WTC11 (cell line): ENCODE results near the gene STAT2. TPM values are rescaled to one million over a fixed set of nuclear protein-coding genes. Genes with fewer than 3 reads are reported as not detected.
A peak's percentile ranks its signal among the peaks of the same experiment; 100 is the strongest.

Source experiments
- ATAC-seq: fragments of 200-7000 bp; cut with Tn5 transposase; 2 replicates; pipeline ENCODE4 v1.10.0; 2021; ENCODE audit warnings: mild to moderate bottlenecking, moderate library complexity
- CTCF ChIA-PET: fragments of 300-600 bp; sonication (Branson Sonifier 250); formaldehyde crosslinking; loops from one replicate; lab custom pipeline; 2021; ENCODE audit warnings: antibody characterized with exemption; lab: Charles Lee
- POLR2A ChIA-PET: fragments of 350-600 bp; sonication (Branson Sonifier 250); formaldehyde crosslinking; loops from one replicate; lab custom pipeline; 2021; ENCODE audit warnings: antibody characterized with exemption; lab: Charles Lee
- DNase-seq: peaks from one replicate; pipeline ENCODE4 v3.0.0; 2021; ENCODE audit warnings: low spot score
- H3K27ac Mint-ChIP-seq: 2 replicates; pipeline ENCODE4 v1.8.0; 2021; ENCODE audit warnings: mixed read lengths
- H3K27me3 Mint-ChIP-seq: 2 replicates; pipeline ENCODE4 v1.8.0; 2021; ENCODE audit warnings: low read depth, mild to moderate bottlenecking, moderate library complexity, mixed read lengths
- H3K36me3 Mint-ChIP-seq: 2 replicates; pipeline ENCODE4 v1.8.0; 2021; ENCODE audit warnings: mixed read lengths
- H3K4me1 Mint-ChIP-seq: 2 replicates; pipeline ENCODE4 v1.8.0; 2022; ENCODE audit warnings: mixed read lengths
- H3K4me3 Mint-ChIP-seq: 2 replicates; pipeline ENCODE4 v1.8.0; 2021; ENCODE audit warnings: mild to moderate bottlenecking, moderate library complexity, mixed read lengths
- H3K9me3 Mint-ChIP-seq: 2 replicates; pipeline ENCODE4 v1.8.0; 2021; ENCODE audit warnings: mixed read lengths
- EMX1 ChIP-seq: fragments of 250-450 bp; sonication (Bioruptor Pico); IDR thresholded peaks from 2 replicates; pipeline ENCODE4 v1.8.0; 2021; ENCODE audit warnings: mild to moderate bottlenecking
- ETV6 ChIP-seq: sonication (generic); formaldehyde crosslinking; IDR thresholded peaks from 2 replicates; pipeline ENCODE4 v1.8.1; 2022; ENCODE audit warnings: mild to moderate bottlenecking, missing genetic modification reagents
- FOXJ3 ChIP-seq: sonication (generic); formaldehyde crosslinking; IDR thresholded peaks from 2 replicates; pipeline ENCODE4 v1.9.0; 2021; ENCODE audit warnings: missing genetic modification reagents, mild to moderate bottlenecking, borderline replicate concordance
- FOXK1 ChIP-seq: sonication (generic); formaldehyde crosslinking; IDR thresholded peaks from 2 replicates; pipeline ENCODE4 v1.8.0; 2022; ENCODE audit warnings: mild to moderate bottlenecking, moderate library complexity, missing genetic modification reagents
- FOXP1 ChIP-seq: sonication (generic); formaldehyde crosslinking; IDR thresholded peaks from 2 replicates; pipeline ENCODE4 v1.8.0; 2022; ENCODE audit warnings: missing genetic modification reagents, mild to moderate bottlenecking, moderate library complexity, borderline replicate concordance
- HMGA2 ChIP-seq: fragments of 250-450 bp; sonication (Bioruptor Pico); IDR thresholded peaks from 2 replicates; pipeline ENCODE4 v1.4.0; 2021; ENCODE audit warnings: mild to moderate bottlenecking, moderate library complexity
- JUN ChIP-seq: sonication (generic); formaldehyde crosslinking; IDR thresholded peaks from 2 replicates; pipeline ENCODE4 v1.8.0; 2023; ENCODE audit warnings: mild to moderate bottlenecking, missing genetic modification reagents
- MXD4 ChIP-seq: fragments of 250-450 bp; sonication (Bioruptor Pico); IDR thresholded peaks from 2 replicates; pipeline ENCODE4 v1.8.0; 2021; ENCODE audit warnings: mild to moderate bottlenecking, moderate library complexity, borderline replicate concordance
- NFE2L1 ChIP-seq: sonication (generic); formaldehyde crosslinking; IDR thresholded peaks from 2 replicates; pipeline ENCODE4 v1.8.1; 2023; ENCODE audit warnings: missing genetic modification reagents
- PRRX2 ChIP-seq: fragments of 250-450 bp; sonication (Bioruptor Pico); IDR thresholded peaks from 2 replicates; pipeline ENCODE4 v1.8.0; 2021; ENCODE audit warnings: mild to moderate bottlenecking
- RELA ChIP-seq: sonication (generic); formaldehyde crosslinking; IDR thresholded peaks from 2 replicates; pipeline ENCODE4 v1.8.1; 2022; ENCODE audit warnings: missing genetic modification reagents, mild to moderate bottlenecking, borderline replicate concordance
- RORB ChIP-seq: fragments of 250-450 bp; sonication (Bioruptor Pico); IDR thresholded peaks from 2 replicates; pipeline ENCODE4 v1.9.0; 2021; ENCODE audit warnings: mild to moderate bottlenecking
- SMAD3 ChIP-seq: sonication (generic); formaldehyde crosslinking; IDR thresholded peaks from 2 replicates; pipeline ENCODE4 v1.8.0; 2022; ENCODE audit warnings: missing genetic modification reagents, mild to moderate bottlenecking, borderline replicate concordance
- SOX15 ChIP-seq: fragments of 250-450 bp; sonication (Bioruptor Pico); IDR thresholded peaks from 2 replicates; pipeline ENCODE4 v1.9.0; 2021; ENCODE audit warnings: mild to moderate bottlenecking
- ZNF121 ChIP-seq: sonication (generic); formaldehyde crosslinking; IDR thresholded peaks from 2 replicates; pipeline ENCODE4 v1.8.0; 2023; ENCODE audit warnings: missing genetic modification reagents
- ZNF138 ChIP-seq: sonication (generic); formaldehyde crosslinking; conservative IDR thresholded peaks from 2 replicates; pipeline ENCODE4 v1.8.1; 2022; ENCODE audit warnings: mild to moderate bottlenecking, moderate library complexity, missing genetic modification reagents
- ZNF396 ChIP-seq: fragments of 250-450 bp; sonication (Bioruptor Pico); IDR thresholded peaks from 2 replicates; pipeline ENCODE4 v1.8.0; 2021; ENCODE audit warnings: mild to moderate bottlenecking, moderate library complexity, borderline replicate concordance
- total RNA-seq: library from RNA; stranded (reverse); gene quantifications from 3 replicates; pipeline ENCODE4 v1.2.3, GENCODE V29; 2021
- TF ChIP-seq, protein P1 (sequence below): sonication (generic); formaldehyde crosslinking; IDR thresholded peaks from 2 replicates; pipeline ENCODE4 v1.8.1; 2023; ENCODE audit warnings: mild to moderate bottlenecking, moderate library complexity, missing genetic modification reagents
- TF ChIP-seq, protein P2 (sequence below): sonication (generic); formaldehyde crosslinking; IDR thresholded peaks from 2 replicates; pipeline ENCODE4 v1.8.0; 2022; ENCODE audit warnings: mild to moderate bottlenecking, missing genetic modification reagents
- TF ChIP-seq, protein P3 (sequence below): sonication (generic); formaldehyde crosslinking; IDR thresholded peaks from 2 replicates; pipeline ENCODE4 v1.8.1; 2023; ENCODE audit warnings: mild to moderate bottlenecking, missing genetic modification reagents
- TF ChIP-seq, protein P4 (sequence below): sonication (generic); formaldehyde crosslinking; IDR thresholded peaks from 2 replicates; pipeline ENCODE4 v1.8.1; 2022; ENCODE audit warnings: mild to moderate bottlenecking, missing genetic modification reagents, moderate library complexity, borderline replicate concordance
- TF ChIP-seq, protein P5 (sequence below): fragments of 250-450 bp; sonication (Bioruptor Pico); conservative IDR thresholded peaks from 2 replicates; pipeline ENCODE4 v1.9.0; 2021; ENCODE audit warnings: mild to moderate bottlenecking

The STAT2 gene
- total RNA-seq, 1 experiment from 2014 or later = 54.5 TPM

DNA sequence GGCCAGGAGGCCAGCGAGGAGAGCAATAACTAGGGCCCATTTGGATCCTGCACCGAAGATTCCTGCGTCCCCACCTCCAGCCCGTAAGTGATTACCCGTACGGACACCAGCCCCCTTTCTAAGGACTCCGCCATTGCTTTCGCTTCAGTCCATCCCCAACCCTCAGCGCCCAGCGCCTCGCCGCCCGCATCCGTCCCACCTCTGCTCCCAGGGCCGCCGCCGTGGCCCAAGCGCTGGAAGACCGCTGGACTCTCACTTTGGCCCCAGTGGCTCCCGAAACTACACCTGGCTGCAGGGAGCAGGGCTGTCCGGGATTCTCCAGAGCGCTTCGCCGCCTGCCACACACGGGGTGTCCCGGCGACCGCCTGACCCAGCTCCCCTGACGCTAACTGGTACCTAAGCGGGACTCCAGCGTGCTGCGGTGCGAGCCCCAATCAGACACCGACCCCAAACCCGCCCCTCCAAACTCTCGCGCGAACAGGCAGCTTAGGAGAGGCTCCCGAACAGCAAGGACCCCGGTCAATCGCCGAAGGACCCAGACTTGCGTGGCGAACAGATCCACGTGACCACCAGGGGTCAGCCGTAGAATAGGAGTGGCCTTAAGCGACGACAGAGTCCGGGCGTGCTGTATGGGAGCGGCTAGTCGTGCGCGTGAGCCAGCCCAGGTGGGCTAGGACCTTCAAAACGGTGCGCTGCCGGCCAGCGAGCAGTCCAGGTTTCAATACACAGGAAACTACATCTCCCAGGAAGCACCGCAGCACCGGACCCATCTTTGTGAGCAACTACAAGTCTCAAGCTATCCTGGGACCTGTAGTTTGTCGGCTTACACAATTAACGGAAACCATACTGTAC is 44.1 kb downstream of the STAT2 start, which contains the start of gene CNPY2 (continued):
- TF ChIP-seq FOXP1 (CRISPR knock-in tag) = peak; percentile 66; the same call in 1 of the 2 replicates
- TF ChIP-seq MXD4 = no peak

DNA sequence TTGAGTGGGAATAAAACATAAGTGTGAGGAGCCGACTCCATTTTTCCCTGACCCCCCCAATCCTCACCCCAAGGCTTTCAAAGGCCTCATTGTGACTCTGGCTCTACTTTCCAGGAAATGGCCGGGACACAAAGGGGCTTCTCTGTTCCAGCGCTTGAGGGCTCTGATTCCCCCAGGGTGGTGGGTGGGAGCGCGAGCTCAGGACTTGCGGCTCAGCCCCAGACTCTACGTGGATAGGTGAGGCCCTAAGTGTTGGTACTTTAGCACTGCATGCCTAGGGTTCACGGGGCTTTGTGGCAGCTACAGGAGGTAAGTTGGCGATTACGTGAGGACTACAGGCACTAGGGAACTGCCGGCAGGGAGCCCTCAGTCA is 44.7 kb downstream of the STAT2 start:
- ChIA-PET POLR2A (interaction anchor here (0.5 to 2.5 kb wide), 12 partner anchors 10 to 364 kb away, joined by 3 to 24 read pairs (median 4); partner anchors contain the start of genes IL23A, PA2G4, RNF41 and SMARCC2), CTCF (interaction anchor here (0.6 to 4.5 kb wide), 24 partner anchors 15 to 322 kb away, joined by 3 to 59 read pairs (median 6); partner anchors contain the start of genes COQ10A, CS, IL23A and PA2G4)
- H3K4me1 Mint-ChIP-seq = peaks cover 8% of the 10 kb centered on the region
- TF ChIP-seq FOXJ3 (CRISPR knock-in tag) = no peak
- 0 out of 2 replicates have a peak, but pooled peaks have one; percentile 24 for TF ChIP-seq ETV6
- peak overlapping the region; percentile 99 for H3K27ac Mint-ChIP-seq
- H3K9me3 Mint-ChIP-seq = no peaks in the 10 kb centered on the region
- no peaks in the 10 kb centered on the region for H3K27me3 Mint-ChIP-seq
- no peak for DNase-seq
- peaks cover 30% of the 10 kb centered on the region for H3K36me3 Mint-ChIP-seq
- ATAC-seq = no peak
- H3K4me3 Mint-ChIP-seq = peak overlapping the region; percentile 98

DNA sequence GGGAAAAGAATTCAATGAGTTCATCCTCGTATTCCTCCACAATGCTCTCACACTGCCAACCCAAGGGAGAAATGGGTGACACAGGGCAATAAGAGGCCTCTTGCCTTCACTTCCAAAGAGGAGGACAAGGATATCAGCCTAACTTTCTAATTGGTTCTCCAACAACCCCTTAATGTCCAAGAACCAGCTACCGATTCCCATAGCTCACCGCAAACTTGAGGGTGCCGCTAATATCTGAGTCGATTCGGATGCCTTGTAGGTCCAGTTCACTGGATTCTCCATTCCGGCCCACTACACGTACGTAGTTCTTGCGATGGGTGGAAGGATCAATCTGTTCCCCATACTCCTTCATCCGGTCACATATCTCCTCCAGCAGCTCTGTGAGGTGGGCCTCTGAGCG is 48.9 kb downstream of the STAT2 start:
- Mint-ChIP-seq H3K27ac (no peak overlapping the region), H3K4me1 (peaks cover 8% of the 10 kb centered on the region), H3K9me3 (no peaks in the 10 kb centered on the region), H3K4me3 (no peak overlapping the region), H3K27me3 (no peaks in the 10 kb centered on the region), H3K36me3 (peaks cover 42% of the 10 kb centered on the region)
- ATAC-seq (no peak), DNase-seq (no peak)
- ChIA-PET CTCF (no interaction called here), POLR2A (no interaction called here)
- TF ChIP-seq RELA (CRISPR knock-in tag) (no peak), SMAD3 (CRISPR knock-in tag) (no peak), PRRX2 (CRISPR knock-in tag) (no peak), RORB (no peak), ZNF138 (no peak), HMGA2 (no peak), NFE2L1 (CRISPR knock-in tag) (no peak), SOX15 (CRISPR knock-in tag) (no peak), EMX1 (no peak), ZNF121 (CRISPR knock-in tag) (no peak), ZNF396 (CRISPR knock-in tag) (no peak), FOXK1 (CRISPR knock-in tag) (no peak), JUN (CRISPR knock-in tag) (no peak)
- TF ChIP-seq, protein P1, sequence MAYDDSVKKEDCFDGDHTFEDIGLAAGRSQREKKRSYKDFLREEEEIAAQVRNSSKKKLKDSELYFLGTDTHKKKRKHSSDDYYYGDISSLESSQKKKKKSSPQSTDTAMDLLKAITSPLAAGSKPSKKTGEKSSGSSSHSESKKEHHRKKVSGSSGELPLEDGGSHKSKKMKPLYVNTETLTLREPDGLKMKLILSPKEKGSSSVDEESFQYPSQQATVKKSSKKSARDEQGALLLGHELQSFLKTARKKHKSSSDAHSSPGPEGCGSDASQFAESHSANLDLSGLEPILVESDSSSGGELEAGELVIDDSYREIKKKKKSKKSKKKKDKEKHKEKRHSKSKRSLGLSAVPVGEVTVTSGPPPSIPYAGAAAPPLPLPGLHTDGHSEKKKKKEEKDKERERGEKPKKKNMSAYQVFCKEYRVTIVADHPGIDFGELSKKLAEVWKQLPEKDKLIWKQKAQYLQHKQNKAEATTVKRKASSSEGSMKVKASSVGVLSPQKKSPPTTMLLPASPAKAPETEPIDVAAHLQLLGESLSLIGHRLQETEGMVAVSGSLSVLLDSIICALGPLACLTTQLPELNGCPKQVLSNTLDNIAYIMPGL = no peak
- TF ChIP-seq, protein P2, sequence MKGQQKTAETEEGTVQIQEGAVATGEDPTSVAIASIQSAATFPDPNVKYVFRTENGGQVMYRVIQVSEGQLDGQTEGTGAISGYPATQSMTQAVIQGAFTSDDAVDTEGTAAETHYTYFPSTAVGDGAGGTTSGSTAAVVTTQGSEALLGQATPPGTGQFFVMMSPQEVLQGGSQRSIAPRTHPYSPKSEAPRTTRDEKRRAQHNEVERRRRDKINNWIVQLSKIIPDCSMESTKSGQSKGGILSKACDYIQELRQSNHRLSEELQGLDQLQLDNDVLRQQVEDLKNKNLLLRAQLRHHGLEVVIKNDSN (CRISPR knock-in tag) = no peak
- TF ChIP-seq, protein P3, sequence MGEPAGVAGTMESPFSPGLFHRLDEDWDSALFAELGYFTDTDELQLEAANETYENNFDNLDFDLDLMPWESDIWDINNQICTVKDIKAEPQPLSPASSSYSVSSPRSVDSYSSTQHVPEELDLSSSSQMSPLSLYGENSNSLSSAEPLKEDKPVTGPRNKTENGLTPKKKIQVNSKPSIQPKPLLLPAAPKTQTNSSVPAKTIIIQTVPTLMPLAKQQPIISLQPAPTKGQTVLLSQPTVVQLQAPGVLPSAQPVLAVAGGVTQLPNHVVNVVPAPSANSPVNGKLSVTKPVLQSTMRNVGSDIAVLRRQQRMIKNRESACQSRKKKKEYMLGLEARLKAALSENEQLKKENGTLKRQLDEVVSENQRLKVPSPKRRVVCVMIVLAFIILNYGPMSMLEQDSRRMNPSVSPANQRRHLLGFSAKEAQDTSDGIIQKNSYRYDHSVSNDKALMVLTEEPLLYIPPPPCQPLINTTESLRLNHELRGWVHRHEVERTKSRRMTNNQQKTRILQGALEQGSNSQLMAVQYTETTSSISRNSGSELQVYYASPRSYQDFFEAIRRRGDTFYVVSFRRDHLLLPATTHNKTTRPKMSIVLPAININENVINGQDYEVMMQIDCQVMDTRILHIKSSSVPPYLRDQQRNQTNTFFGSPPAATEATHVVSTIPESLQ (CRISPR knock-in tag) = no peak
- TF ChIP-seq, protein P4, sequence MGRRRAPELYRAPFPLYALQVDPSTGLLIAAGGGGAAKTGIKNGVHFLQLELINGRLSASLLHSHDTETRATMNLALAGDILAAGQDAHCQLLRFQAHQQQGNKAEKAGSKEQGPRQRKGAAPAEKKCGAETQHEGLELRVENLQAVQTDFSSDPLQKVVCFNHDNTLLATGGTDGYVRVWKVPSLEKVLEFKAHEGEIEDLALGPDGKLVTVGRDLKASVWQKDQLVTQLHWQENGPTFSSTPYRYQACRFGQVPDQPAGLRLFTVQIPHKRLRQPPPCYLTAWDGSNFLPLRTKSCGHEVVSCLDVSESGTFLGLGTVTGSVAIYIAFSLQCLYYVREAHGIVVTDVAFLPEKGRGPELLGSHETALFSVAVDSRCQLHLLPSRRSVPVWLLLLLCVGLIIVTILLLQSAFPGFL (CRISPR knock-in tag) = no peak
- TF ChIP-seq, protein P5, sequence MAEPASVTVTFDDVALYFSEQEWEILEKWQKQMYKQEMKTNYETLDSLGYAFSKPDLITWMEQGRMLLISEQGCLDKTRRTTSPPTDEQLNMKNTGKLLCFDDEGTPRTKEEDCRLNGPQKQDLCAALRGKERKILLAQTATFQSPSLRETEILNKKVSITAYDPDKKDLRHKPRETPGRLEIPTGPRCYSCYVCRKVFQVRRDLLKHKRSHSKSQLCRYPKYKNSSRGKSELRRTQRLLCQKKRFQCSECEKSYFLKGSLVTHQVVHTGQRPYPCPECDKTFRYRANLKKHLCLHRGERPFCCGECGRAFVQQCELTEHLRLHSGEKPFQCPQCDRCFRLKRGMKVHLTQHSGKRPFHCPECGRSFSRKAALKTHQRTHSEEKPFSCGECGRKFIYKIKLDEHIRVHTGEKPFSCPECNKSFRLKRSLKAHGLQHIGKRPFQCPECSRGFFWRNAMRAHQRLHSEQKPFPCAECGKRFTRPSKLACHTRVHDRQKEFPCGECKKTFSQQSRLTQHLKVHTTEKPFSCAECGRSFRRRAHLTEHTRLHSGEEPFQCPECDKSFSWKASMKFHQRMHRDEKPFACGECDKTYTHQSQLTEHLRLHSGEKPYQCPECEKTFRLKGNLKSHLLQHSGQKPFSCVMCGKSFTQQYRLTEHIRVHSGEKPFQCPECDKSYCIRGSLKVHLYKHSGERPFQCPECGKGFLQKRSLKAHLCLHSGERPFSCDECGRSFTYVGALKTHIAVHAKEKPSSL = no peak
